ENCODE data around the gene NIPSNAP3A.
"Not testable (repeated sequence)": the region's sequence is repeated elsewhere in the genome, so short reads cannot be mapped to it uniquely, and the experiment has no call there.

Gene NIPSNAP3A

DNA sequence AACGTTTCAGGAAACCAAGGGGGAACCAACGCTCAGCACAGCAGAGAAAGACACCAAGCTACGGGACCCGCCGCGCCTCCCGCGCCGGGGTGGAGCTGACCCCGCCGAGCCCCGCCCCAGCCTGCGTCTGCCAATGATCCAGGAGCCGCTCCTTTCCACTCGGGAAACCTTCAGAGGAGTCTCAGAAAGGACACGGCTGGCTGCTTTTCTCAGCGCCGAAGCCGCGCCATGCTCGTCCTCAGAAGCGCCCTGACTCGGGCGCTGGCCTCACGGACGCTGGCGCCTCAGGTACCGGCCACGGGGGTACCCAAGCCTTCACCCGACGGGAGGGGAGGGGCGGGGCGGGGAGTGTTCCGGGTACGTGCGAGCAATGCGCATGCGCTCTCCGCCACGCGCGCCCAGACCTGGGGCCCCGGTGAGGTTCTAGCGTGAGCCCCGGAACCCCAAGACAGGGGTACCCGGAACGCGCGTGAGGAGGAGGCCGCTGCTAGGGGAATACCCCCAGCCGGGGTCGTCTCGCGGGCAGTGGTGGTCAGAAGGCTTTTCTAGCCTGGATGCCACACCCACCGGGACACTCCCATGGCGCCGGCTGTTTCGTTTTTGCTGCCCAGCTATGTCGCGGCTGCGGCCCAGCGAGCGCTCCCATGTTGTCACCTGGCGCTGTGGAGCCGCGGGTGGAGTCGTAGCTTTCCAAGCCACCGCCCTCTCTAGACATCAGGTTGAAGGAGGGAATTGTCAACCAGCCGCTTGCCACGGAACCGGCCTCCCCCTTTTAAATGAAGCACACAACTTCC, at the start of gene NIPSNAP3A:
NIPSNAP3A (plus strand) TSS at position 119 of the 794 bp plus-strand sequence; CDS start at position 229, 110 bp downstream.
- peak; percentile 77 for DNase-seq (ENCODE audit: low read depth)

DNA sequence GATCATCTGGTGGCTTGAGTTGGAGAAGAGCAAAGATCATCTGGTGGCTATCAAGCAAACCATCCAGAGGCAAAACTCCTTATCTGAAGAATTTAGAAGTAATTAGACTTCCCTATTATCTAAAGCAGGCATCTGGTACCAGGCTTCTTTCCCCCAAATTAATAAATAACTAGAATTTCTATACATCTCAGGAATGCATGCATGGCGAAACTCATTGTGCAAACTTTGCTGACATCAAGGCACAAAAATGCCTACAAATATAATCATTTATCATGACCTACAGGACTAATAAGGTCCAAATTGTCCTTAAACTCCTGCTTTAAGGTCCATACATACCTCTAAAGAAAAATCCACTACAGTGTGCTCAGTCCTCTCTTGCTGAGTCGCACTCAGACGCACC, 47.2 kb upstream of the NIPSNAP3A start:
- no peak for DNase-seq (ENCODE audit: low read depth)

DNA sequence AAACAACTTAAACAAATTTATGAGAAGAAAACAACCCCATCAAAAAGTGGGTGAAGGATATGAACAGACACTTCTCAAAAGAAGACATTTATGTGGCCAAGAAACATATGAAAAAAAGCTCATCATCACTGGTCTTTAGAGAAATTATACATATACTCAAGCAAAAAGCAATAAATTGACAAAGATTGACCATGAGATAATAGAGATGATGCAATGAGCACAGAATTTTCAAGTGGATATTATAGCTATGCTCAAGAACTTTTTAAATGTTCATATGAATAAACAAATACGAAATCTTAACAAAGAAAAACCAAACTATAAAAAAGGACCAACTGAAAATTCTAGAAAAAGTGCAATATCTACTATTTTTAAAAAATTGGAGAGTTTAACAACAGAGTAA, 38.7 kb upstream of the NIPSNAP3A start:
- not testable (repeated sequence) for DNase-seq (ENCODE audit: low read depth)

DNA sequence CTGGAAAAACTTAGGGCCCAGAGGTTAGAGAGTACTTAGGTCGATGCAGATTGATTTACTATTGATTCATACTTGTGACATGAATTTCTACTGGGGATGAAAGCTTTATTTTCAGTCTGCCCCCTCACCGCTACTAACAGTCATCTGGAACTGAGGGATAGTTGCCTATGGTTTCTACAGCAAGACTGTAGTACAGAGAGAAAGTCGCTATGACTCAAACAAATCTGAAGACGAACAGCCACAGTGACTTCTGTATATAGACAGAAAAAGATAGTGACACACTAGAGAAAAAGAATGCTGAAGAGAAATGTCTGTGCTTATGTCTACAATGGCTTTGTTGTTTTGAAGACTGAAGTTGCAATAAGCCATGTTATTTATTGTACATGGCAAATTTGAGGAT, 35.9 kb upstream of the NIPSNAP3A start:
- DNase-seq (ENCODE audit: low read depth) = no peak

DNA sequence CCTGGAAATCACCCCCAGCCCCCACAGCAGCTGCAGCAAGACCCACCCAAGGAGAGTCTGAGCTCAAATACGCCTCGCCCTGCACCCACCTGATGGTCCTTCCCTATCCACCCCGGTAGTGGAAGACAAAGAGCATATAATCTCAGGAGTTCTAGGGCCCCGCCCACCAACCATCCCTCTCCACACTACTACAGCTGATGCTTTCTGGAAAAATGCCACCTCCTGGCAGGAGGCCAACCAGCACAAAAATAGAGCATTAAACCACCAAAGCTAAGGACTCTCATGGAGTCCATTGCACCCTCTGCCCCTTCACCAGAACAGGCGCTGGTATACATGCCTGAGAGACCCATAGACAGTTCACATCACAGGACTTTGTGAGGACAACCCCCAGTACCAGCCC, 22.5 kb upstream of the NIPSNAP3A start:
- no peak for DNase-seq (ENCODE audit: low read depth)

DNA sequence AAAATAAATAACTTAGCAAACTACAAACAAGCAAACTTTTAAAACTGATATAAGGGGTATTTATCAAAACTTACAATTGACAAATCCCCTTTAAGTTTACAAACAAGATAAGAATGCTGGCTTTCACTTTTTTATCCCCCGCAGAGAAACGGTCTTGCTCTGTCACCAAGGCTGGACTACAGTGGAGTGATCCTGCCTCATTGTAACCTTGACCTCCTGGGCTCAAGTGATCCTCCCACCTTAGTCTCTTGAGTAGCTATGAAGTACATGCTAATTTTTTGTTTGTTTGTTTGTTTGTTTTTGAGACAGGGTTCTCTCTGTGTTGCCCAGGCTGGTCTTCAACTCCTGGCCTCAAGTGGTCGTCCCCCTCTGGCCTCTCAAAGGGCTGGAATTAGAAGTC, 9.0 kb upstream of the NIPSNAP3A start:
- DNase-seq (ENCODE audit: low read depth) = no peak

DNA sequence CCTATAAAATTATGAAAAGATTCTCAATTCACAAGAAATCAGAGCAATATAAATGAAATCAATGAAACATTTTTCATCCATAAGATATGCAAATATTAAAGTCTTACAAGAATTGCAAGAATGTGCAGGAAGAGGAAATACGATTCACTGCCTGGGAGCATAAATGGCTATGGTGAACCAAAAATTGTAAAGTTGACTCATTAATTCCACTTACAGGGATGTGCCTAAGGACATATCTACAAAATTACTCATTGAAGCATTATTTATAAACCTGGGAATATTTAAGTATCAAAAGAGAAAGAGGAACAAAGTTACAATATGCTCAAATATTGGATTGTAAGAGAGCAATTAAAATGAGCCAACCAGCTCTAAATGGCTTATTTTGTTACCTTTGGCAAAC, 6.9 kb upstream of the NIPSNAP3A start:
- no peak for DNase-seq (ENCODE audit: low read depth)

DNA sequence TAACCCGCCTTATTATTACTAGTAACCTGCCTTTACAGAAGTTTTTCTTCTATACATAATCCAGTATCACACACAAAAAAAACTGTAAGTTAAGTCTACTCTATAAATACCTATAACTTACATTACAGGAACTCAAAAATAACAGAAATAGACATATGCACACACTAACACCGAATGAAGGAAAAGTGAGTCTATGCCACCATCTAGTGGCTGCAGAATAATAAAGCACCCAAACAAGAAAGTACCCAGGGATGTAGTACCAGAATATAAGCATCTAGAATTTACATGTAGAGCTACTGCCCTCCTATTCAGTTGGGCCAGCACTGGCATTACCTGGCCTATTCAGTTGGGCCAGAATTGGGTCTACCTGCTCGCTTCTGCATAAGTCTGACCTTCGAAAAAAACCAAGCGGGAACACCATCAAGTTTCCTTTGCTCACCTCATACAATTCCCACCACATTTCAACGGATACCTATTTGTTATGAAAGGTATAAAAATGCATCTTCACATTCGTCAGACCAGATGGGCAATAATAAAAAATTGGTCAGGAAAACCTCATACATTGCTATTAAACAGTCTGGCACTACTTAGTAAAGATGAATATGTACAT, 4.0 kb upstream of the NIPSNAP3A start:
- DNase-seq (ENCODE audit: low read depth) = no peak

DNA sequence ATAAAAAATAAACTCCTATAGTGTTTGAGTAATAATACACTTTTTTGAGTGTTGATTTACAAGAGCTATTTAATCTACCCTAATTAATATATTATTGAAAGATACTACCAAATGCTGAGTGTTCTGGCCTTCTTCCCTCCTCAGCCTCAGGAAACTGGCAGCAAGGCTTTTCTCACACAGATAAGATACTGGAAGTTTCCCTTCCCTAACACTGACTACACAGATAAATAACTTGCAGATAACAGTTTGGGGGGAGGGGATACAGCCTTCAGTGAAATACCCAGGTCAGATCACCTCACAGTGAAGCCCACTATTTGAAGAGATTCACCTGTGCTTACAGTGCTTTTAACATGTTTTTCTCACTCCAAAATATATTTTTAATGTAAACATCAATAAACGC, 1.6 kb upstream of the NIPSNAP3A start:
- DNase-seq (ENCODE audit: low read depth) = no peak

DNA sequence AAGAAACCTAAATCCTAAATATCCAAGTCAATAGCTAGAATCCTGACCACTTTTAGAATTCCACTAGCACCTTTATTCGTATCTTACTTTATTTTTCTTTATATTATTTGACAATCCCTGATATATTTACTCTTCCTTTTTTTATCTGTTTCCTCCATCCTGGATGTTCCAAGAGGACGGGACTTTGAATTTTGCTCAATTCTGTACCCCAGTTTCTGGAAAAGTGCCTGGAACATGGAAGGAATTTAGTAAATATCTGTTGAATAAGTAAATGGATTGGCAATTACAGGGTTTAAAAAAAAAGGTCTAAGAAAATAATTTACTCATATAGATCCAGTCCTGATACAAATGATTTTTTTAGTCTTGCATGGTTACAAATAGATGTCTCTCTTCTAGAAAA, 1.2 kb upstream of the NIPSNAP3A start:
- no peak for DNase-seq (ENCODE audit: low read depth)

DNA sequence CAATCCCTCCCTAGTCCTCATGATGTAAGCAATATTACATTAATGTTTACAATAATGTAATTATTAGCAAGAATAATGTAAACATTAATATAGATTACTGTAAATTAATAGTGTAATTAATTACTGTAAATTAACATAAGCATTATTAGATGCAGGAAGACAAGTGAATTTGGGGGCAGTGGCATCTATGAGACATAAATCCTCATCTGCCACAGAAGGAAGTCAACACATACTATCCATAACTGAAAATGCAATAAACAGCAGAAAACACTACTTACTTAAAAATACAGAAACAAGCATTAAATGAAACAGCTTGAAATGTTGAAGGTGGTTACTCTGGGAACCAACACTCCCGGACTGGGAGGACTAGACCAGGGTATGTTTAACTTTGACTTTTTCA, 685 bp upstream of the NIPSNAP3A start:
- no peak for DNase-seq (ENCODE audit: low read depth)

DNA sequence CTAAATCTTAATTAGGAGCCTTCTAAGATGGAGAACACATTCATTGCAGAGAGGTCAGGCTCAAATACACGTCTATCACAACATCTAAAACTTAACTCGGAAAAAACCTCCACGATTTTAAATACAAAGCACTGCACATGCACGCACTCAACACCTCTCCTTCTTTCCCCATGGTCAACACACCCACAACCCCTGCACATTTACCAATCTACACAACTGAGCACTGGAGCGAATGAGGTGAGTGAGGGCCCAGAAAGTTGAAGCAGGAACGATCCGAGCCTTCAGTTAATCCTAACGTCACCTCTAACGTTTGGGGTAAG, 278 bp upstream of the NIPSNAP3A start:
- no peak for DNase-seq (ENCODE audit: low read depth)

DNA sequence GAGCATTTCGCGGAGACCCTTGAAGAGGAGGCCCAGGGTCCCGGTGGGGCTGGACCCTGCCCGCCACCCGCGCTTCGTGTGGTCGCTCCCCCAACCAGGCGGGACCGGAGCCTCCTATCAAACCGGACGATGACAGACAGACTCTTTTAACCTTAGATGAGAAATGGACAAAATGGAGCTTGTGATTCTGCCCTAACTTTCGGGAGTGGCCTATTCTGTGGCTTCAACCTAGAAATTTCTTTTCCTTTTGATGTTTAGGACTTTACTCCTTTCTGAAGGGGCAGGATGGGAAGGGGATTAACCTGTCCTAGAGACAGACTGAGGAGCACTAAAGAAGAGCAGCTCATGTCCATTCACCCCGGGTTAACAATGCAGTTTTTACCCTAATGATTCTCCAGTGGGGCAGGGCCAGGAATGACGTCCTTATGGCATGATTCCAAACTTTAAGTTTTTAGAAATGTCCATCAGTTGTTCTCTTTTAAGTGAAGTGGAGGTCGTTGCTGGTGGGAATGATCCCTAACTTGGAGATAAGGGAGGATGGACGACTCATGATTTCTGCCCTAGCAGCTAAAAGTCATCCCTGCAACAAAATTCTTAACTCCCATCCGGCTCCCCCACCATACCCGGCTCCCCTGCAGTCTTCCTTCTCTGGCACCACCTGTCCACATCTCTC, 1.0 kb downstream of the NIPSNAP3A start:
- no peak for DNase-seq (ENCODE audit: low read depth)

DNA sequence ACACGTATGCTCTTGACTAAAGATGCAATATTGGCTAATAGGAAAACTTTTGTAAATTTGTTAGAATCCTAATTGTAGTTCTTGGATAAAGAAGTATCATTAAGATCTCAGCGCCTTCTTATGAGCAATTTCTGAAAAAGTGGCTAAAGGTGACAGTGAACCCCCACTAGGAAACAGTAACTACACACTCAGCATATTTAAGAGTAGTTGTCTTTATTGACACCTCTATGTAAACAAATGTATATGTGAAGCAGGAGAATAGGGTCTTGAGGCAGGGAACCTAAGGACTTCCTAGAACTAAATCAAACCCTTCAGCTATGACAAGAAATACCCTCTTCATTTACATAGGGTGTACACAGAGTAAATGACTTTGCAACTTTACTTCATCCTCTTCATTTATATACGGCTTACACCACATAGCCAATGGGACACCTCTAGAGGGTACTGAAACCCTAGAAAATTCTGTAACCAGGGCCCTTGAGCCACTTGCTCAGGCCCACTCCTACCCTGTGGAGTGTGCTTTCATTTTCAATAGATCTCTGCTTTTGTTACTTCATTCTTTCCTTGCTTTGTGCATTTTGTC, 2.8 kb downstream of the NIPSNAP3A start:
- no peak for DNase-seq (ENCODE audit: low read depth)

DNA sequence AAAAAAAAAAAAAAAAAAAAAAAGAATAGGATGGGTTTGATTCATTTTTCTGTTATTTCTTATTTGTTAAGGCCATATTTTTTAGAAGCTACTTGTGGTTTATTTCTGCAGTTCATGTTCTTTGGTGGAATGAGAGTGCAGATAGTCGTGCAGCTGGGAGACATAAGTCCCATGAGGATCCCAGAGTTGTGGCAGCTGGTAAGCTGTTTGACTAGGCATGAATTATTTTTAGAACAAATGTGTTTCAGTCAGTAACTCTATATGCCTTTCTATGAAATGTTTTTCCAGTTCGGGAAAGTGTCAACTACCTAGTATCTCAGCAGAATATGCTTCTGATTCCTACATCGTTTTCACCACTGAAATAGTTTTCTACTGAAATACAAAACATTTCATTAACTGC, 11.5 kb downstream of the NIPSNAP3A start:
- DNase-seq (ENCODE audit: low read depth) = no peak

DNA sequence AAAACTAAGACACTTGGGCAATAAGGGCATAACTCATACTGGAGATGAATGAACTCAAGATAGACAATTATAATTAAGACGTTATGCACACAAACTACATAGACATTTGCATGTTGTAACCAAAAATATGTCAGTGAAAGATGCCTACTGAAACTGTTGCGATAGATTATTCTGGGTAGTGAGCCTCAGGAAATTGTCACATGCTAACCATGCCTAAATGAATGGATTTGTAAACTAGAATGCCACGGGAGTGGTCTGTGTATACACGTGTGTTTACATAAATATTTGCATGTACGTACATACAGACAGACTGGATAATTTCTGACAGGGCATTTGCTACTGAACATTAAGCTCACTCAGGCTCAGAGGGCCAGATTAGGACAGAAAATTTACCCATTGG, 17.7 kb downstream of the NIPSNAP3A start:
- no peak for DNase-seq (ENCODE audit: low read depth)

DNA sequence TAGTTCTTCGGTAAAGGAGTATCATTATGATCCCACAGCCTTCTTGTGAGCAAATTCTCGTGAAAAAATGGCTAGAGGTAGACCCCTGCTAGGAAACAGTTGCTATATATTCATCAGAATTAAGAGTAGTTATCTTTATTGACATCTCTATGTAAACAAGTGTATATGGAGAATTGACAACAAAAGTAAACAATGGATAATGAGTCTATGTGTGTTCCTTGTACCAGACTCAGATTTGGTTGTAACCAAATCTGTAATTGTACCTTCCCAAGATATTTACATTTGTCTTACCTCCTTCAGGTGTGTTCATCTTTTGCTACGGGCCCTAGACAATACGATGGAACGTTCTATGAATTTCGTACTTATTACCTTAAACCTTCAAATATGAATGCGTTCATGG, 18.5 kb downstream of the NIPSNAP3A start:
- no peak for DNase-seq (ENCODE audit: low read depth)

DNA sequence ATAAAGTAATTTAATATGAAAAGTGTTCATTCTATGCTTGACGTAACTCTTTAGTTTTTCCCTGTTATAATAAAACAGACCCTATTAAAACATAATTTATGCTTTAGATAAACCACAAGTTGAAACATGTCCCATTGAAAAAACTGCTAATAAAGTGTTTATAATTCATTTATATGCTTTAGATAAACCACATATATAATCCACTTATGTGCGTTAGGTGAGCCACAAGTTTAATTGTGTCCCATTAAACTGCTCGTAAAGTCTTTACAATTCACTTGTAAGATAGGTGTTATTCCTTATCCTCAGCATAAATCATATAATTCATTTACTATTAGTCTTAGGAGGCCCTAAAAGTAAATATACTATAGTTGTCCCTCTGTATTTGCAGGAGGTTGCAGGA, 20.0 kb downstream of the NIPSNAP3A start:
- no peak for DNase-seq (ENCODE audit: low read depth)

DNA sequence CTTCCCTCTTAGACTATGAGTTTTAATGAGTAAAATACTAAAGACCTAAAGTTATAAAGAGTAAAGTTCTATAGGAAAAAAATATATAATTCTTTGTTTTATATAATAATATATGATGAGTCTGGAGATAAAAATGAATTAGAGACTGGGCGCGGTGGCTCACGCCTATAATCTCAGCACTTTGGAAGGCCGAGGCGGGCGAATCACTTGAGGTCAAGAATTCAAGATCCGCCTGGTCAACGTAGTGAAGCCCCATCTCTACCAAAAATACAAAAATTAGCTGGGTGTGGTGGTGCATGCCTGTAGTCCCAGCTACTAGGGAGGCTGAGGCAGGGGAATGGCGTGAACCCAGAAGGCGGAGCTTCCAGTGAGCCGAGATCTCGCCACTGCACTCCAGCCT, 21.5 kb downstream of the NIPSNAP3A start:
- DNase-seq (ENCODE audit: low read depth) = not testable (repeated sequence)

DNA sequence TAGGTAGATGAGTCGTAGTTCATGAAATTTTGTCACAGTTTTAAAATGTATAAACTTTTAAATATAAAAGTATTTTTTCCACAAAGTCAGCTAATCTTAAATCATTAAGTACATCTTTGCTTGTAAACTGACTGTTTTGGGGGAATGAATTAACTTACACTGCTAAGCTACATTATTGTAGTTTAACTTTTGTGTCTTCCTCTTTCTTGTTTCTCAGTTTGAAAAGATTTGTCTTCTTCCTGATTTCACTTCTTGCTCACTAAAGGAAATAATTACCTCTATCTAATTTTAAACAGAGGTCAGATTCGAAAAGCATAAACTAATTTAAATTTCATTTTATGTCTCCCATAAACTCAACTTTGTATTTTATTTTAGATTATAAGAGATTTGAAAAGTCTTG, 22.2 kb downstream of the NIPSNAP3A start:
- no peak for DNase-seq (ENCODE audit: low read depth)

DNA sequence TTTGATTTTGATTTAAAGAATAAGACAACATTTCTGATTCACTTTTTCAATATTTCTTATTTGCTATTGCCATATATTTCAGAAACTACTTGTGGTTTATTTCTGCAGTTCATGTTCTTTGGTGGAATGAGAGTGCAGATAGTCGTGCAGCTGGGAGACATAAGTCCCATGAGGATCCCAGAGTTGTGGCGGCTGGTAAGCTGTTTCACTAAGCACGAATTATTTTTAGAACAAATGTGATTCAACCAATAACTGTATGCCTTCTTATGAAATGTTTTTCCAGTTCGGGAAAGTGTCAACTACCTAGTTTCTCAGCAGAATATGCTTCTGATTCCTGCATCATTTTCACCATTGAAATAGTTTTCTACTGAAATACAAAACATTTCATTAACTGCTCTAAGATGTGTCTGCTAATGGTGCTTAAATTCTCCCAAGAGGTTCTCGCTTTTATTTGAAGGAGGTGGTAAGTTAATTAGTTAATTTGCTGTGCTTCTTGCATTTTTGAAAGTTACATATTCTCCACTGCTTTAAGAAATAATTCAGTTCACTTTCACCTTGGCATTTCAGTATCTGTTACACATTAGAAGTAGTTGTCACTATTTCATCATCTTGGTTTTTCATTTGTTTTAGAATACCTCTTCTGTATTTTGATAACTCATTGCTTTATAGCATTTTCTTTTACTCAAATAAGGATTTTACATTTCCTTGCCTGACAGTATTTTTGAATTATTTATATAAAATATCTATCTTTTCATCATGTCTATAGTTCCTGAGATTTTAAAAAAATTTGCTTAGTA, 25.4 kb downstream of the NIPSNAP3A start:
- DNase-seq (ENCODE audit: low read depth) = no peak

DNA sequence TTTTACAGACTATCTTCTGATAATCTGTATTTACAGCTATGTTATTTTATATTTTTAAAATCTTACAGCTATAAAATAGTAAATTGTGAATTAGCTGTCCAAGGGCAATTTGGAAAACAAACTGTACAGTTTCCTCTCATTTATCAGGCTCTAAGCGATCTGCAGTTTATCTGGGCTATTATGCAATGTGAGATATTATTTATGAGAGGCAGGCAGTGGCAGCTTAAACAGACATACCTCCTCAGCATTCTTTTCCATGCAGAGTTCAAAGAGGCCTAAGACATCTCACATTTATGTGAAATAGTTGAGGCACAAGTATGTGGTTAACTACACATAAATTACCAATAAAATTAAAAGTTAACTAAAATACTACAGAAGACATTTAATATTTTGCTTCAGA, 26.6 kb downstream of the NIPSNAP3A start:
- no peak for DNase-seq (ENCODE audit: low read depth)
